Measurements from ENCODE around the gene FBXL16. TPM values are rescaled to one million over a fixed set of nuclear protein-coding genes. Genes with fewer than 3 reads are reported as not detected.

FBXL16 gene
- total and polyA plus RNA-seq, 2 experiments from 2014 or later = 8.9 to 12.6 TPM

DNA sequence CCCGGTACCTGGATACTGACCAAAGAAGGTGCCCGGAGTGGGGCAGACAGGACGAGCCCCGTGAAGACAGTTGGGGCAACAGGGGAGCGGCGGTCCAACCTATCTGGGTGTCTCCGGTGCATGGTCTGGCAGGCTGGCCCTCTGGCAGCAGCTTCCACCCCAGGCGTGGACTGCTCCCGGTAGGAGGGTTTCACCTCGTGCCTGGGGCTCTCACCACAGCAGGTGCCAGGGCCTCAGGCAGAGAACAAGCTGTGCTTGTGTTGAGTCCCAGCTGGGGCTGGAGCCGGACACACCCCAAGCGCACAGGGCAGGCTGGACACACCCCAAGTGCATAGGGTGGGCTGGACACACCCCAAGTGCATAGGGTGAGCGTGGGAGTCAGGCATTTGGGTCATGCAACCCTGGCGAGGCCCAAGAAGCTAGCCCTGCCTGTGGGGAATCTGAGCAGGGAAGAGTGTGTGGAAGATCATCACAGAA lies 1.5 kb upstream of the FBXL16 start:
- H3K79me2 ChIP-seq (replicated peaks; ENCODE audit: insufficient read depth) = no peaks in the 10 kb centered on the region
- no peaks in the 10 kb centered on the region for H3K9me3 Mint-ChIP-seq
- H3K27me3 Mint-ChIP-seq (ENCODE audit: insufficient read depth, low read depth, poor library complexity) = peaks cover 63% of the 10 kb centered on the region
- no peaks in the 10 kb centered on the region for H3K36me3 ChIP-seq (ENCODE audit: insufficient read depth)
- no peaks in the 10 kb centered on the region; the same call in 1 of the 2 replicates for H4K20me1 ChIP-seq (replicated peaks; ENCODE audit: insufficient read depth)
- H3K4me1 ChIP-seq (ENCODE audit: insufficient read depth) = no peaks in the 10 kb centered on the region
- H3K27me3 ChIP-seq (ENCODE audit: insufficient read depth) = peaks cover 71% of the 10 kb centered on the region
- no peaks in the 10 kb centered on the region for H3K36me3 Mint-ChIP-seq (ENCODE audit: low read depth)
- no peaks in the 10 kb centered on the region for H3K9me2 ChIP-seq (ENCODE audit: insufficient read depth)
- DNase-seq (ENCODE audit: low spot score) = no peak
- no peak overlapping the region for H3K27ac Mint-ChIP-seq
- peak overlapping the region; percentile 67; the same call in 1 of the 2 replicates for H3K4me3 ChIP-seq
- no peak overlapping the region for H3K27ac ChIP-seq (ENCODE audit: low read depth)
- H3F3A ChIP-seq (replicated peaks; ENCODE audit: low read depth) = 0 out of 2 replicates have a peak, but pooled peaks cover 6% of the 10 kb centered on the region
- H3K4me1 Mint-ChIP-seq = no peaks in the 10 kb centered on the region; the same call in 2 of the 3 replicates
- H2AFZ ChIP-seq = no peak overlapping the region
- ATAC-seq = no peak
- H3K4me3 Mint-ChIP-seq = peak overlapping the region; percentile 74
- no peak for TF ChIP-seq STAT1 (IDR thresholded peaks at IDR 0.05; ENCODE audit: unreplicated experiment)
- TF ChIP-seq ZNF114 (CRISPR knock-in tag; IDR thresholded peaks at IDR 0.05) = no peak
- TF ChIP-seq NANOG (IDR thresholded peaks at IDR 0.05; ENCODE audit: borderline replicate concordance) = no peak
- no peak for TF ChIP-seq CREB1 (CRISPR knock-in tag; IDR thresholded peaks at IDR 0.05; ENCODE audit: low read depth)
- no peak for TF ChIP-seq ZNF331 (CRISPR knock-in tag; IDR thresholded peaks at IDR 0.05; ENCODE audit: low read depth)
- TF ChIP-seq EZH2phosphoT487 (IDR thresholded peaks at IDR 0.05; ENCODE audit: unreplicated experiment) = no peak
- TF ChIP-seq, protein P1, sequence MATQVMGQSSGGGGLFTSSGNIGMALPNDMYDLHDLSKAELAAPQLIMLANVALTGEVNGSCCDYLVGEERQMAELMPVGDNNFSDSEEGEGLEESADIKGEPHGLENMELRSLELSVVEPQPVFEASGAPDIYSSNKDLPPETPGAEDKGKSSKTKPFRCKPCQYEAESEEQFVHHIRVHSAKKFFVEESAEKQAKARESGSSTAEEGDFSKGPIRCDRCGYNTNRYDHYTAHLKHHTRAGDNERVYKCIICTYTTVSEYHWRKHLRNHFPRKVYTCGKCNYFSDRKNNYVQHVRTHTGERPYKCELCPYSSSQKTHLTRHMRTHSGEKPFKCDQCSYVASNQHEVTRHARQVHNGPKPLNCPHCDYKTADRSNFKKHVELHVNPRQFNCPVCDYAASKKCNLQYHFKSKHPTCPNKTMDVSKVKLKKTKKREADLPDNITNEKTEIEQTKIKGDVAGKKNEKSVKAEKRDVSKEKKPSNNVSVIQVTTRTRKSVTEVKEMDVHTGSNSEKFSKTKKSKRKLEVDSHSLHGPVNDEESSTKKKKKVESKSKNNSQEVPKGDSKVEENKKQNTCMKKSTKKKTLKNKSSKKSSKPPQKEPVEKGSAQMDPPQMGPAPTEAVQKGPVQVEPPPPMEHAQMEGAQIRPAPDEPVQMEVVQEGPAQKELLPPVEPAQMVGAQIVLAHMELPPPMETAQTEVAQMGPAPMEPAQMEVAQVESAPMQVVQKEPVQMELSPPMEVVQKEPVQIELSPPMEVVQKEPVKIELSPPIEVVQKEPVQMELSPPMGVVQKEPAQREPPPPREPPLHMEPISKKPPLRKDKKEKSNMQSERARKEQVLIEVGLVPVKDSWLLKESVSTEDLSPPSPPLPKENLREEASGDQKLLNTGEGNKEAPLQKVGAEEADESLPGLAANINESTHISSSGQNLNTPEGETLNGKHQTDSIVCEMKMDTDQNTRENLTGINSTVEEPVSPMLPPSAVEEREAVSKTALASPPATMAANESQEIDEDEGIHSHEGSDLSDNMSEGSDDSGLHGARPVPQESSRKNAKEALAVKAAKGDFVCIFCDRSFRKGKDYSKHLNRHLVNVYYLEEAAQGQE (IDR thresholded peaks at IDR 0.05; ENCODE audit: unreplicated experiment) = no peak
- TF ChIP-seq, protein P2, sequence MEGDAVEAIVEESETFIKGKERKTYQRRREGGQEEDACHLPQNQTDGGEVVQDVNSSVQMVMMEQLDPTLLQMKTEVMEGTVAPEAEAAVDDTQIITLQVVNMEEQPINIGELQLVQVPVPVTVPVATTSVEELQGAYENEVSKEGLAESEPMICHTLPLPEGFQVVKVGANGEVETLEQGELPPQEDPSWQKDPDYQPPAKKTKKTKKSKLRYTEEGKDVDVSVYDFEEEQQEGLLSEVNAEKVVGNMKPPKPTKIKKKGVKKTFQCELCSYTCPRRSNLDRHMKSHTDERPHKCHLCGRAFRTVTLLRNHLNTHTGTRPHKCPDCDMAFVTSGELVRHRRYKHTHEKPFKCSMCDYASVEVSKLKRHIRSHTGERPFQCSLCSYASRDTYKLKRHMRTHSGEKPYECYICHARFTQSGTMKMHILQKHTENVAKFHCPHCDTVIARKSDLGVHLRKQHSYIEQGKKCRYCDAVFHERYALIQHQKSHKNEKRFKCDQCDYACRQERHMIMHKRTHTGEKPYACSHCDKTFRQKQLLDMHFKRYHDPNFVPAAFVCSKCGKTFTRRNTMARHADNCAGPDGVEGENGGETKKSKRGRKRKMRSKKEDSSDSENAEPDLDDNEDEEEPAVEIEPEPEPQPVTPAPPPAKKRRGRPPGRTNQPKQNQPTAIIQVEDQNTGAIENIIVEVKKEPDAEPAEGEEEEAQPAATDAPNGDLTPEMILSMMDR (conservative IDR thresholded peaks at IDR 0.05; ENCODE audit: low read depth in 2 of 2) = no peak
- TF ChIP-seq EZH2 (IDR thresholded peaks at IDR 0.05; ENCODE audit: low read depth, unreplicated experiment) = no peak
- TF ChIP-seq POLR2AphosphoS5 (IDR thresholded peaks at IDR 0.05; ENCODE audit: low read depth) = no peak
- TF ChIP-seq, protein P3, sequence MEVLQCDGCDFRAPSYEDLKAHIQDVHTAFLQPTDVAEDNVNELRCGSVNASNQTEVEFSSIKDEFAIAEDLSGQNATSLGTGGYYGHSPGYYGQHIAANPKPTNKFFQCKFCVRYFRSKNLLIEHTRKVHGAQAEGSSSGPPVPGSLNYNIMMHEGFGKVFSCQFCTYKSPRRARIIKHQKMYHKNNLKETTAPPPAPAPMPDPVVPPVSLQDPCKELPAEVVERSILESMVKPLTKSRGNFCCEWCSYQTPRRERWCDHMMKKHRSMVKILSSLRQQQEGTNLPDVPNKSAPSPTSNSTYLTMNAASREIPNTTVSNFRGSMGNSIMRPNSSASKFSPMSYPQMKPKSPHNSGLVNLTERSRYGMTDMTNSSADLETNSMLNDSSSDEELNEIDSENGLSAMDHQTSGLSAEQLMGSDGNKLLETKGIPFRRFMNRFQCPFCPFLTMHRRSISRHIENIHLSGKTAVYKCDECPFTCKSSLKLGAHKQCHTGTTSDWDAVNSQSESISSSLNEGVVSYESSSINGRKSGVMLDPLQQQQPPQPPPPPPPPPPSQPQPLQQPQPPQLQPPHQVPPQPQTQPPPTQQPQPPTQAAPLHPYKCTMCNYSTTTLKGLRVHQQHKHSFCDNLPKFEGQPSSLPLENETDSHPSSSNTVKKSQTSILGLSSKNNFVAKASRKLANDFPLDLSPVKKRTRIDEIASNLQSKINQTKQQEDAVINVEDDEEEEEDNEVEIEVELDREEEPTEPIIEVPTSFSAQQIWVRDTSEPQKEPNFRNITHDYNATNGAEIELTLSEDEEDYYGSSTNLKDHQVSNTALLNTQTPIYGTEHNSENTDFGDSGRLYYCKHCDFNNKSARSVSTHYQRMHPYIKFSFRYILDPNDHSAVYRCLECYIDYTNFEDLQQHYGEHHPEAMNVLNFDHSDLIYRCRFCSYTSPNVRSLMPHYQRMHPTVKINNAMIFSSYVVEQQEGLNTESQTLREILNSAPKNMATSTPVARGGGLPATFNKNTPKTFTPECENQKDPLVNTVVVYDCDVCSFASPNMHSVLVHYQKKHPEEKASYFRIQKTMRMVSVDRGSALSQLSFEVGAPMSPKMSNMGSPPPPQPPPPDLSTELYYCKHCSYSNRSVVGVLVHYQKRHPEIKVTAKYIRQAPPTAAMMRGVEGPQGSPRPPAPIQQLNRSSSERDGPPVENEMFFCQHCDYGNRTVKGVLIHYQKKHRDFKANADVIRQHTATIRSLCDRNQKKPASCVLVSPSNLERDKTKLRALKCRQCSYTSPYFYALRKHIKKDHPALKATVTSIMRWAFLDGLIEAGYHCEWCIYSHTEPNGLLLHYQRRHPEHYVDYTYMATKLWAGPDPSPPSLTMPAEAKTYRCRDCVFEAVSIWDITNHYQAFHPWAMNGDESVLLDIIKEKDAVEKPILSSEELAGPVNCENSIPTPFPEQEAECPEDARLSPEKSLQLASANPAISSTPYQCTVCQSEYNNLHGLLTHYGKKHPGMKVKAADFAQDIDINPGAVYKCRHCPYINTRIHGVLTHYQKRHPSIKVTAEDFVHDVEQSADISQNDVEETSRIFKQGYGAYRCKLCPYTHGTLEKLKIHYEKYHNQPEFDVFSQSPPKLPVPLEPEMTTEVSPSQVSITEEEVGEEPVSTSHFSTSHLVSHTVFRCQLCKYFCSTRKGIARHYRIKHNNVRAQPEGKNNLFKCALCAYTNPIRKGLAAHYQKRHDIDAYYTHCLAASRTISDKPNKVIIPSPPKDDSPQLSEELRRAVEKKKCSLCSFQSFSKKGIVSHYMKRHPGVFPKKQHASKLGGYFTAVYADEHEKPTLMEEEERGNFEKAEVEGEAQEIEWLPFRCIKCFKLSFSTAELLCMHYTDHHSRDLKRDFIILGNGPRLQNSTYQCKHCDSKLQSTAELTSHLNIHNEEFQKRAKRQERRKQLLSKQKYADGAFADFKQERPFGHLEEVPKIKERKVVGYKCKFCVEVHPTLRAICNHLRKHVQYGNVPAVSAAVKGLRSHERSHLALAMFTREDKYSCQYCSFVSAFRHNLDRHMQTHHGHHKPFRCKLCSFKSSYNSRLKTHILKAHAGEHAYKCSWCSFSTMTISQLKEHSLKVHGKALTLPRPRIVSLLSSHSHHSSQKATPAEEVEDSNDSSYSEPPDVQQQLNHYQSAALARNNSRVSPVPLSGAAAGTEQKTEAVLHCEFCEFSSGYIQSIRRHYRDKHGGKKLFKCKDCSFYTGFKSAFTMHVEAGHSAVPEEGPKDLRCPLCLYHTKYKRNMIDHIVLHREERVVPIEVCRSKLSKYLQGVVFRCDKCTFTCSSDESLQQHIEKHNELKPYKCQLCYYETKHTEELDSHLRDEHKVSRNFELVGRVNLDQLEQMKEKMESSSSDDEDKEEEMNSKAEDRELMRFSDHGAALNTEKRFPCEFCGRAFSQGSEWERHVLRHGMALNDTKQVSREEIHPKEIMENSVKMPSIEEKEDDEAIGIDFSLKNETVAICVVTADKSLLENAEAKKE (CRISPR knock-in tag; IDR thresholded peaks at IDR 0.05) = no peak
- TF ChIP-seq, protein P4, sequence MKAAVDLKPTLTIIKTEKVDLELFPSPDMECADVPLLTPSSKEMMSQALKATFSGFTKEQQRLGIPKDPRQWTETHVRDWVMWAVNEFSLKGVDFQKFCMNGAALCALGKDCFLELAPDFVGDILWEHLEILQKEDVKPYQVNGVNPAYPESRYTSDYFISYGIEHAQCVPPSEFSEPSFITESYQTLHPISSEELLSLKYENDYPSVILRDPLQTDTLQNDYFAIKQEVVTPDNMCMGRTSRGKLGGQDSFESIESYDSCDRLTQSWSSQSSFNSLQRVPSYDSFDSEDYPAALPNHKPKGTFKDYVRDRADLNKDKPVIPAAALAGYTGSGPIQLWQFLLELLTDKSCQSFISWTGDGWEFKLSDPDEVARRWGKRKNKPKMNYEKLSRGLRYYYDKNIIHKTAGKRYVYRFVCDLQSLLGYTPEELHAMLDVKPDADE (IDR thresholded peaks at IDR 0.05) = no peak
- H3K4me2 ChIP-seq = peak overlapping the region; percentile 94; the same call in 1 of the 2 replicates

Data from GM23338 (cell line).